ENCODE results near the gene KCND3. TPM values are rescaled to one million over a fixed set of nuclear protein-coding genes. Genes with fewer than 3 reads are reported as not detected.

Gene KCND3
- total and polyA plus RNA-seq, 12 donors = 3.5 to 24.7 (median 15.2) TPM

DNA sequence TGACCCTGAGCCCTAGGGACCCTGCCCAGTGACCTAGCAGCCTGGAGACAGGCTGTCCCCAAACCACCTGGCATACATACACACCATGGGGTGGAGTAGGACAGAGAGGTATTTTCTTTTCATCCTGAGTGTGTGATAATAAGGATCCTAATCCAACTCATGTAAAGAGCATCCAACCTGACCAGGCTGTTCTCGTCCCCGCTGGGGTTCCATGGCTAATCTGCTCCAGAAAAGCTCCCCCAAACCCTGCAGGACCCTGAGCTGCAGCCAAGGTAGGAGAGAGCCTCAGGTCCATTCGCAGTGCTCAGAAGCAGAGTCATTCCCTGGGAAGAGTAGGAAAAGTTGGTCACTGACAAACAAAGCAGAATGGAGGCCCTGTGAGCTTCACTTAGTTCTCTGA is 31.4 kb downstream of the KCND3 start:
- Histone ChIP-seq H3K9me3 (no peaks in the 10 kb centered on the region), H3K4me3 (no peak overlapping the region), H3K36me3 (no peaks in the 10 kb centered on the region), H3K4me1 (peaks cover 0 to 59% (median 38%) of the 10 kb centered on the region in 9 donors), H3K27me3 (peaks cover 0 to 7% (median 0%) of the 10 kb centered on the region in 7 donors), H3K27ac (peak overlapping the region in 1 of 10 donors; percentile 35)
- TF ChIP-seq, protein P1, sequence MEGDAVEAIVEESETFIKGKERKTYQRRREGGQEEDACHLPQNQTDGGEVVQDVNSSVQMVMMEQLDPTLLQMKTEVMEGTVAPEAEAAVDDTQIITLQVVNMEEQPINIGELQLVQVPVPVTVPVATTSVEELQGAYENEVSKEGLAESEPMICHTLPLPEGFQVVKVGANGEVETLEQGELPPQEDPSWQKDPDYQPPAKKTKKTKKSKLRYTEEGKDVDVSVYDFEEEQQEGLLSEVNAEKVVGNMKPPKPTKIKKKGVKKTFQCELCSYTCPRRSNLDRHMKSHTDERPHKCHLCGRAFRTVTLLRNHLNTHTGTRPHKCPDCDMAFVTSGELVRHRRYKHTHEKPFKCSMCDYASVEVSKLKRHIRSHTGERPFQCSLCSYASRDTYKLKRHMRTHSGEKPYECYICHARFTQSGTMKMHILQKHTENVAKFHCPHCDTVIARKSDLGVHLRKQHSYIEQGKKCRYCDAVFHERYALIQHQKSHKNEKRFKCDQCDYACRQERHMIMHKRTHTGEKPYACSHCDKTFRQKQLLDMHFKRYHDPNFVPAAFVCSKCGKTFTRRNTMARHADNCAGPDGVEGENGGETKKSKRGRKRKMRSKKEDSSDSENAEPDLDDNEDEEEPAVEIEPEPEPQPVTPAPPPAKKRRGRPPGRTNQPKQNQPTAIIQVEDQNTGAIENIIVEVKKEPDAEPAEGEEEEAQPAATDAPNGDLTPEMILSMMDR (IDR thresholded peaks at IDR 0.05) = no peak
- WGBS, 2 donors = 91 to 92% methylated on average over 3 of the region's 3 CpGs
- DNase-seq (no peak), ATAC-seq (no peak)
- intact Hi-C loops (cut with DNase I) = no loop called here

DNA sequence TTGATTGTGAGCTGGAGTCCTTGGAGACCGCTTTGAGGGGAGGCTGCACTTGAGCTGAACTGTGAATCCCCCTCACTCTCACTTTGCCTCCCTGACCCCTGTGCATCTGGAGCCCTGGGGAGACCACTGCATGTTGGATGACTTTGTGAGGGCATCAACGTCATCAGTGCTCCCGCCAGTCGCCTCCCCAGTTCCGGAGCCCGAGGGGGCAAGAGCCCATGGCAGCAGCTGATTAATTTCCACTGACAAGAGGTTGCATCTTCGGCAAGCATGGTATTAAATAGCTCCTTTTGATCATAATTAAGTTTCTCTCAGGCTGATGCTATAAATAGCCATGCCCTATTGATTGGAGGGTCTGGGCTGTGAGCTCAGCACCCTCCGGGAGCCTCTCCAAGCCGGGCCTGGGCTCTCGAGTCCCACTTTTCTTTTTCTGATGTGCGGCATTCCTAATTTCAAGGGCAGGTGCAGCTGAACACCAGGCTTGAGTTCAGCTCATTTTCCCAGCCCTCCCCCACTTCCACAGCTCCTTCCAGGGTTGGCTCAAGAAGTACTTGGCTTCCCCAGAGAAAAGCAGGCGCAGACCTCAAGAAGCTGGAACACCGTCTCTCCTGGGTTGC is 33.2 kb downstream of the KCND3 start:
- Histone ChIP-seq H3K9me3 (no peaks in the 10 kb centered on the region), H3K4me1 (peaks cover 0 to 54% (median 30%) of the 10 kb centered on the region in 9 donors), H3K36me3 (no peaks in the 10 kb centered on the region), H3K27me3 (peaks cover 0 to 6% (median 0%) of the 10 kb centered on the region in 7 donors), H3K4me3 (no peak overlapping the region), H3K27ac (no peak overlapping the region)
- intact Hi-C loops (cut with DNase I) = no loop called here
- WGBS, 2 donors = 74 to 76% methylated on average over 13 of the region's 13 CpGs
- ATAC-seq (peak in 1 of 8 donors; percentile 14), DNase-seq (no peak)
- TF ChIP-seq, protein P1 (IDR thresholded peaks at IDR 0.05) = no peak

DNA sequence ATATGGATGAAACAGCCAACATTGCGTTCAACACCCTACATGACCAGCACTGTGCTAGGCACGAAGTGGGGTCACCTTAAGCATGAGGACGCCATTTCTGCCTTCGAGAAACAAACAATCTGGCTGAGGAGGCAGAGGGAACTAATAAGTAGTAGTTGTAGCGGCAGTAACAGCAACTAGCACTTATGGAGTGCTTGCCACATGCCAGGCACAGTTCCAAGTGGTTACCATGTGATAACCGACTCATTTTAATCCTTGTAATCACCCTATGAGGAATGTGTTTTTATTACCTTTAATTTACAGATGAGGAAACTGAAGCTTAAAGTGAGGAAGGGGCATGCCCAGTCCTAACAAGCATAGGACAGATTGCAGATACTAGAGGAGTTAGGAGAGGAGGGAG is 33.7 kb downstream of the KCND3 start:
- H3K27ac ChIP-seq = no peak overlapping the region
- no peak for DNase-seq
- no peaks in the 10 kb centered on the region for H3K9me3 ChIP-seq
- H3K4me1 ChIP-seq = peaks cover 0 to 49% (median 25%) of the 10 kb centered on the region in 9 donors
- peaks cover 0 to 4% (median 0%) of the 10 kb centered on the region in 7 donors for H3K27me3 ChIP-seq
- TF ChIP-seq, protein P1 (IDR thresholded peaks at IDR 0.05) = no peak
- no peak overlapping the region for H3K4me3 ChIP-seq
- ATAC-seq = peak in 3 of 8 donors; percentile 38 to 48 (median 41)
- intact Hi-C loops (cut with DNase I) = no loop called here
- 52 to 59% methylated on average over 6 of the region's 6 CpGs for WGBS, 2 donors
- no peaks in the 10 kb centered on the region for H3K36me3 ChIP-seq

DNA sequence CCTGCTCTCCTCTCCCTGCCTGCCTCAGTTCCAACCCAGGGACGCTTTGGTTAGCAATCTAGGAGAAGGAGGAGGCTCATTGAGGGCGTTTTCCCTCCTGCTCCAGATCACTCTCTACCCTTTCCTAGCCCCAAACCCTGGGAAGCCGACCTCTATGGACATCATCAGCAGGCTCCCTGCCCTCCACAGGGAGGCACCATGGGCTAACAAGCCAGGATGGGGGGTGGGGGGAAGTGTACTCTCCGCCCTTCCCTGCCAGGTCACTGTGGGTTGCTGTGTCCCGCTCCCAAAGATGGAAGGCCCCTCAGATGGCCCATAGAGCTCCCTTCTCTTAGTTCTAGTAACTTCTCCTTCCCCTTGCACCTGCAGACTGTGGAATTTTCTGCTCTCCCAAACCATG is 35.7 kb downstream of the KCND3 start:
- DNase-seq = no peak
- intact Hi-C loops (cut with DNase I) = no loop called here
- WGBS, 2 donors = 71 to 90% methylated on average over 5 of the region's 5 CpGs
- no peak overlapping the region for H3K4me3 ChIP-seq
- TF ChIP-seq, protein P1 (IDR thresholded peaks at IDR 0.05) = no peak
- H3K27me3 ChIP-seq = peaks cover 0 to 6% (median 0%) of the 10 kb centered on the region in 7 donors
- H3K27ac ChIP-seq = no peak overlapping the region
- H3K36me3 ChIP-seq = no peaks in the 10 kb centered on the region
- H3K9me3 ChIP-seq = no peaks in the 10 kb centered on the region
- H3K4me1 ChIP-seq = peaks cover 0 to 46% (median 24%) of the 10 kb centered on the region in 9 donors
- peak in 1 of 8 donors; percentile 24 for ATAC-seq

Measured in heart right ventricle (tissue), 16 donors.